Naive B cell (primary cell): Measurements from ENCODE around the gene CKLF. TPM values are rescaled to one million over a fixed set of nuclear protein-coding genes. Genes with fewer than 3 reads are reported as not detected.
A peak's percentile ranks its signal among the peaks of the same experiment; 100 is the strongest.
"Not testable (repeated sequence)": the region's sequence is repeated elsewhere in the genome, so short reads cannot be mapped to it uniquely, and the experiment has no call there.

ENCODE experiments used
- ATAC-seq, 2 donors: fragments of 150-1000 bp; cut with Tn5 transposase; 2 replicates each; pipeline ENCODE4 v1.10.0; 2021; ENCODE audit warnings: low read depth in 2 of 2, mild to moderate bottlenecking in 2 of 2, moderate library complexity in 2 of 2
- DNase-seq: peaks from one replicate; pipeline ENCODE4 v3.0.0; 2022
- H3K27ac Mint-ChIP-seq, 6 donors: one replicate each; pipeline ENCODE4 v1.8.0; 2020 to 2022; ENCODE audit warnings: mild to moderate bottlenecking in 6 of 6, mixed read lengths in 6 of 6, moderate library complexity in 5 of 6, inconsistent platforms in 2 of 6
- H3K27me3 Mint-ChIP-seq, 3 donors: one replicate each; pipeline ENCODE4 v1.8.0; 2021 to 2022; ENCODE audit warnings: mixed read lengths in 3 of 3, mild to moderate bottlenecking in 1 of 3
- H3K36me3 Mint-ChIP-seq, 2 donors: one replicate each; pipeline ENCODE4 v1.8.0; 2020 to 2022; ENCODE audit warnings: mixed read lengths in 2 of 2, inconsistent platforms in 1 of 2, mild to moderate bottlenecking in 1 of 2
- H3K4me1 Mint-ChIP-seq, 3 donors: one replicate each; pipeline ENCODE4 v1.8.0; 2020 to 2022; ENCODE audit warnings: mixed read lengths in 3 of 3, inconsistent platforms in 1 of 3, mild to moderate bottlenecking in 1 of 3, moderate library complexity in 1 of 3
- H3K4me3 Mint-ChIP-seq, 8 donors: one replicate each; pipeline ENCODE4 v1.8.0; 2020 to 2022; ENCODE audit warnings: mild to moderate bottlenecking in 8 of 8, mixed read lengths in 8 of 8, moderate library complexity in 8 of 8, inconsistent platforms in 2 of 8
- H3K9me3 Mint-ChIP-seq, 7 donors: one replicate each; pipeline ENCODE4 v1.8.0; 2020 to 2022; ENCODE audit warnings: mixed read lengths in 7 of 7, mild to moderate bottlenecking in 5 of 7, inconsistent platforms in 2 of 7, moderate library complexity in 1 of 7
- polyA plus RNA-seq, 6 donors: library from polyadenylated mRNA; unstranded; fragments of 300-500 nt; fragmentation: Illumina TruSeq; gene quantifications; one replicate each; pipeline ENCODE4 v1.2.3, GENCODE V29; 2021; ENCODE audit warnings: low read depth in 6 of 6

Gene CKLF
- polyA plus RNA-seq, 6 donors from 2014 or later: 55.2 to 108 (median 67.7) TPM

DNA sequence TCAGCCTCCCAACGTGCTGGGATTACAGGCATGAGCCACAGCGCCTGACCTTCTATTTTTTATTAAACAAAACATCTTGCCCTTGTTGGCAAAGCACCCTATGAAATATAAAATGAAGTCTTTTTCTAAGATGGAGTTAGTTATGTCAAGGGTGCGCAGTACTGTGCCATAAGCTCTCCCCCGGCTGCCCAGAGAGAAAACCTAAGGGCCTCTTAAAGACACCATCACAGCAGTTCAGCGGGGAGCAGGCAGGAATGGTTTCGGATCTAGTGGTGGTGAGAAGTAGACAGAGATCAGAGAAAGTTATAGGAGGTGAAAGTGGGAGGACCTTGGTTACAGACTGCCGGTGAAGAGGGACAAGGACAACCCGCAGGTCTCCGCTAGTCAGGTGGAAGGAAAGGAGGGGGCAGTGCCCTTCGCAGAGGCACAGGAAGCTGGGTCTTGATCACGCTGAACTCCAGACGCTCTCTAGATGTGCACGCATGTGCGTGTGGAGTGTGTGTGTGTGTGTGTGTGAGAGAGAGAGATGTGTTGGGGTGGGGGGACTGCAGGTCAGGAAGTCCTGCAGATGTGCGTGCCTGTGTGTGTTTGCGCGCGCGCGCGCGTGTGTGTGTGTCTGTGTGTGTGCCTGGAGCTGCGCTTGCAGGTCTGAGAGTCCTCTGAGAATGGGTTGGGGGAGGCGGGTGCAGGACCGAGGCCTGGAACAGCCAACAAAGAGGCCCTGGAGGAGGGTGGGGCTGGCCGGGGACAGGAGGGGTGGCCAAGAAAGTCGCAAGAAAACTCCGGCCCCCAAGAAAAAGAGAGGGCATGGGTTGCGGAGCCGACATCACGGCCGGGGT, 51.4 kb downstream of the CKLF start:
- H3K9me3 Mint-ChIP-seq: peaks cover 6 to 11% (median 9%) of the 10 kb centered on the region in 7 donors
- peaks cover 23 to 47% (median 43%) of the 10 kb centered on the region in 3 donors for H3K4me1 Mint-ChIP-seq
- peak; percentile 54 to 56 for ATAC-seq
- peak overlapping the region; percentile 44 to 91 (median 82) for H3K27ac Mint-ChIP-seq
- peak overlapping the region; percentile 81 to 95 (median 88) for H3K4me3 Mint-ChIP-seq
- peaks cover 11 to 46% (median 29%) of the 10 kb centered on the region in 3 donors for H3K27me3 Mint-ChIP-seq
- H3K36me3 Mint-ChIP-seq: peaks cover 0 to 11% of the 10 kb centered on the region in 2 donors
- DNase-seq: peak; percentile 59

DNA sequence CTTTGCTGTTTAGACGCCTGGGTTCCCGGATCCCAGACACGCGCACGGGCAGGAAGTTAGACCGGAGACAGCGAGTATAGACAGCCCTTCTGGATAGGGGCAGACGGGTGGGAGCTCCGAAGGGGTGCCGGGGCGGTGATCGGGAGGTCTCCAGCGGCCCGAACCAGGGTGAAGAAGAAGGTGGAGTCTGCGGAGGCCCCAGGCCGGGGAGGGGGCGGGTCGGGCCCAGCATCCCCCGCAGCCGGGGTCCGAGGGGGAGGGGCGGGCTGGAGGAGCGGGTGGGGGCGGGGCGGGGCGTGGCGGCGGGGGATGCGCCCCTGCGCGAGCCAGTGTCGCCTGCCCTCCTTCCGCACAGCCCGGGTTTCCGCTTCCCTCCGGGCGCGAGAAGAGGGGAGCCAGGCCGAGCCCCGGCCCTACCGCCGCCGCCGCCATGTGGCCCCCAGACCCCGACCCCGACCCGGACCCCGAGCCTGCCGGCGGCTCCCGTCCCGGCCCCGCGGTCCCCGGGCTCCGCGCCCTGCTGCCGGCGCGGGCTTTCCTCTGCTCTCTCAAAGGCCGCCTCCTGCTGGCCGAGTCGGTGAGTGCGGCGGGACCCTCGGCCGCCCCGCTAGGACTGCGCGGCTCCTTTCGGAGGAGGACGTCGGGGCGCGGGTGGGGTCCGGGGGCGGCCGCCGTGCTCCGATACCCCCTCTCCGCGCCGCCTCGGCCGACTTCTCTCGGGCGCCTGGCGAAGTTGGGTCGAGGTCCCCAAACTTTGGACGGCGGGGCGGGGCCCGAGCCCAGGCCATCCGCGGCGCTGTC, 52.2 kb downstream of the CKLF start, which contains the start of gene CMTM3:
TSS of gene CMTM3 (plus strand) at position 329 of the 801 bp plus-strand sequence. CDS start at position 431, 102 bp downstream.
- Mint-ChIP-seq H3K36me3 (peaks cover 0 to 11% of the 10 kb centered on the region in 2 donors), H3K4me1 (peaks cover 23 to 47% (median 43%) of the 10 kb centered on the region in 3 donors), H3K4me3 (peak within 1 kb of the TSS; percentile 81 to 95 (median 88)), H3K9me3 (peaks cover 6 to 11% (median 9%) of the 10 kb centered on the region in 7 donors), H3K27me3 (peaks cover 7 to 43% (median 23%) of the 10 kb centered on the region in 3 donors), H3K27ac (peak within 1 kb of the TSS; percentile 44 to 91 (median 82))
- ATAC-seq (peak; percentile 64 to 67), DNase-seq (peak; percentile 66)

DNA sequence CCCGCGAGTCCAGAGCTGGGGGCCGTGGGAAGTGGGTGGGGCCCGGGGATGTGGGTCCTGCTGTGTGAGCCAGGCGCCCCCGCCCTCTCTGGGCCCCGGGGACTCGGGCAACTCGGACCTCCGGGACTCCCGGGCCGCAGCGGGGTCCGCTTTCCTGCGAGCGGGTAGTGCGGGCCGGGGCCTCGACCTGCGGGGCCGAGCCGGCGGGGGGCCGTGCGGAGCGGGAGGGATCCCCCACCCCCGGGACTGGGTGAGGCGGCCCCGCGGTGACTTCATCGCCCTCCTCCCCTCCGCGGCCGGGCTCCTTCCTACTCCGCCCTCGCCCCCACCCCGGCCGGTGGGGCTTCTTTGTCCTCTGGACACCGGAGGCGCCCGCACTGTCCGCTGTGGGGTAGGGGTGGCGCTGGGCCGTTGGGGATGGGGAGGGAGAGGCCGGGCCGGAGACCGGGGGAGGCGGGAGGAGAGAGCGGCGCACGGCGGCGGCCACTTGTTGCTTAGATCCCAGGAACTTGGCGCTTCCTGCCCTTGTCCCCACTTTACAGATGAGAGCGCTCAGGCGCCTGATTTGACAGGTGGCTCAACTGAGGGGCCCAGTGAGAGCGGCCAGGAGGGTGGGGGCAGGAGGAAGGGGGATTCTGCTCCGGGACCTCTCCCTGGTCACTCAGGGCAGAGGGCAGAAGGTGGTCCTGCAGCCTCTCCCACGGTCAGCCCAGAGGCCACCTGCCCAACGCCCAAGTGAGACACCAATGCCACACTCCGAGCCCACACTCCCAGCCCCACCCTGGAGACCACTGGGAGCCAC, 53.0 kb downstream of the CKLF start:
- H3K36me3 Mint-ChIP-seq: peaks cover 0 to 18% of the 10 kb centered on the region in 2 donors
- ATAC-seq: peak; percentile 1 to 3
- peaks cover 23 to 47% (median 43%) of the 10 kb centered on the region in 3 donors for H3K4me1 Mint-ChIP-seq
- H3K4me3 Mint-ChIP-seq: peak overlapping the region; percentile 66 to 91 (median 84)
- peak overlapping the region in 2 of 6 donors; percentile 15 to 59 for H3K27ac Mint-ChIP-seq
- H3K9me3 Mint-ChIP-seq: peaks cover 5 to 11% (median 8%) of the 10 kb centered on the region in 7 donors
- DNase-seq: no peak
- peaks cover 7 to 44% (median 15%) of the 10 kb centered on the region in 3 donors for H3K27me3 Mint-ChIP-seq

DNA sequence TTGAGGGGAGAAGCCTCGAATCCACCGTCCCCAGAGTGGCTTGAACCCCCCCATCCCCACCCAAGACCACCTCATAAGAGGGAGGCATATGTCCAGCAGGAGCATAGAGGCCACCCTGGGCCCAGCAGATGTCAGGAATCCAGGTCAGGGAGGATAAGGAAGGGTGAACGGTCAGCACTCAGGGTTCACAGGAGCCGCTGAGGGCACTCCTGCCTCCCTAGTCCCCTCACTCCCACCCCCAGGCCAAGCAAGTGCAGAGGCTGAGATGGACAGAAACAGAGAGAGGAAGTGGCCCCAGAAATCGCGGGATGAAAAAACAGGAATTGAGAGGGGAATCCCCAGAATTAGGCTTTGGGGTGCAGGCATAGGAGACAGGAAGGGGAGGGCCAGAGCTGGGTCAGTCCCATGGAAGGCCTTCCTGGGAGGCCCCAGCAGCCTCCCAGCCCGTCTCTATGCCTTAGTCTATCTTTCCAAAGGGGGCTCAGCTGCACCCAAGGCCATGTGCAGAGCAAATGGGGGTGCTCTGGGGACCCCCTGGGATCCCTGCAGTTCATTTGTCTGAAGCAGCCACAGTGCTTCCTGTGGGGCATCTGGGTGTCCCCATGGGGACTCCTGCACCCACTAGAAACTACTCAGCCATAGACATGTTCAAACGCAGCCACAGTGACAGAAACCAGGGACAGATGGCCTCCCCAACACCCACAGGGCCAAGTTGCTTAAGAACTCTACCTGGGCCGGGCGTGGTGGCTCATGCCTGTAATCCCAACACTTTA, 53.8 kb downstream of the CKLF start:
- H3K4me3 Mint-ChIP-seq: peak overlapping the region; percentile 66 to 91 (median 86)
- ATAC-seq (peak; percentile 31 to 39), DNase-seq (peak; percentile 46)
- peak overlapping the region in 5 of 6 donors; percentile 49 to 93 (median 59) for H3K27ac Mint-ChIP-seq
- H3K9me3 Mint-ChIP-seq: peaks cover 0 to 4% (median 1%) of the 10 kb centered on the region in 7 donors
- peaks cover under 1 to 38% (median 8%) of the 10 kb centered on the region in 3 donors for H3K27me3 Mint-ChIP-seq
- peaks cover 0 to 12% of the 10 kb centered on the region in 2 donors for H3K36me3 Mint-ChIP-seq
- H3K4me1 Mint-ChIP-seq: peaks cover 23 to 47% (median 43%) of the 10 kb centered on the region in 3 donors

DNA sequence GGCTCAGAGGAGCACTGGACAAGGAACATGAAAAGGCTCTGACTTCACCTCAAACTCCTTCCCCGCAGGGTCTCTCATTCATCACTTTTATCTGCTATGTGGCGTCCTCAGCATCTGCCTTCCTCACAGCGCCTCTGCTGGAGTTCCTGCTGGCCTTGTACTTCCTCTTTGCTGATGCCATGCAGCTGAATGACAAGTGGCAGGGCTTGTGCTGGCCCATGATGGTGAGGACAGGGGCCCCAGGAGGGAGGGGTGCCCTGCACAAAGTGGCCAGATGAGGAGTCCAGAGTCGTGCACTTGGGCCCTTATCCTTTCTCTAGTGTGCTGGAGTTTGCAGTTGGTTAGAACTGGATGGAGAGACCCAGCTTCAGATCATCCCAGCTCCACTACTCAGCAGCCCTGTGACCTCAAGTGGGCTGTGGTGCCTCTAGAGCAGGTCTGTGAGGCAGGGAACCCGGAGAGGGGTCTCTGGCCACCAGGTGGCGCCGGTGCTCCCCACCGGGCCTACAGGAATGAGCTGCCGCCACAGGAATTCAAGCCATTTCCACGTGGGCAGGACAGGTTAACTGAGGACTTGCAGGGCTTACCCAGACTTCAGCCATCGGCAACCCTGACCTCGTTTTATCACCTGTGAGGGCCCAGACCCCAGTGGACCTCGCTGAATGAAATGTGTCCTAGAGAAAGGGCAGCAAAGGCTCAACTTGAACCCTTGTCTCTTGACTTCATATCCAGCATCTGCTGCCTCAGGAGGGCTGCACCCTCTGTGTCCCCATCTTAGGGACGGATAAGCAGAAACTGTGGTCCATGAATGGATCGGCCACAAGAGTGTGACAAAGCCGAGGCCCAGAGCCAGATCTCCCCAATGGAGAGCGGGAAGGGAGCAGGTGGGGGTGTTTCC, 56.1 kb downstream of the CKLF start:
- ATAC-seq (peak; percentile 30 to 33), DNase-seq (peak; percentile 64)
- peaks cover 22 to 38% (median 37%) of the 10 kb centered on the region in 3 donors for H3K4me1 Mint-ChIP-seq
- H3K36me3 Mint-ChIP-seq: peaks cover 0 to 10% of the 10 kb centered on the region in 2 donors
- H3K27me3 Mint-ChIP-seq: peaks cover 0 to 23% (median 6%) of the 10 kb centered on the region in 3 donors
- H3K4me3 Mint-ChIP-seq: peak overlapping the region in 5 of 8 donors; percentile 38 to 80 (median 56)
- no peak overlapping the region for H3K27ac Mint-ChIP-seq
- H3K9me3 Mint-ChIP-seq: no peaks in the 10 kb centered on the region

DNA sequence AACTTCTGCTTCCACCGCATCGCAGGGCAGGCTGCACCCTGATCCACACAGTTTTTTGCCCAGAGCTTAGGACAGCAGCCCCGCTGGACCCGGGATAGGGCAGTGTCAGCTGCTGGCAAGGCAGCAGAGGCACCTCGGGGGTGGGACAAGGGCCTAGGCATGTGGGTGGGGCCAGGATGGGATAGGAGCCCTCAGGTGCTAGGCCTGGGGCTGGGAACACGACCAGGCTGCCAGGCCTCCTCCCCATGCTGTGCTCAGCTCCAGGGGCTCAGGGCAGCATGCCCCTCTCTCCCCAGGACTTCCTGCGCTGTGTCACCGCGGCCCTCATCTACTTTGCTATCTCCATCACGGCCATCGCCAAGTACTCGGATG, 56.7 kb downstream of the CKLF start:
- DNase-seq (no peak), ATAC-seq (no peak)
- H3K27me3 Mint-ChIP-seq: peaks cover 0 to 23% (median 6%) of the 10 kb centered on the region in 3 donors
- peaks cover 16 to 32% (median 31%) of the 10 kb centered on the region in 3 donors for H3K4me1 Mint-ChIP-seq
- no peak overlapping the region for H3K27ac Mint-ChIP-seq
- peak overlapping the region in 1 of 8 donors; percentile 15 for H3K4me3 Mint-ChIP-seq
- H3K36me3 Mint-ChIP-seq: peaks cover 0 to 10% of the 10 kb centered on the region in 2 donors
- no peaks in the 10 kb centered on the region for H3K9me3 Mint-ChIP-seq

DNA sequence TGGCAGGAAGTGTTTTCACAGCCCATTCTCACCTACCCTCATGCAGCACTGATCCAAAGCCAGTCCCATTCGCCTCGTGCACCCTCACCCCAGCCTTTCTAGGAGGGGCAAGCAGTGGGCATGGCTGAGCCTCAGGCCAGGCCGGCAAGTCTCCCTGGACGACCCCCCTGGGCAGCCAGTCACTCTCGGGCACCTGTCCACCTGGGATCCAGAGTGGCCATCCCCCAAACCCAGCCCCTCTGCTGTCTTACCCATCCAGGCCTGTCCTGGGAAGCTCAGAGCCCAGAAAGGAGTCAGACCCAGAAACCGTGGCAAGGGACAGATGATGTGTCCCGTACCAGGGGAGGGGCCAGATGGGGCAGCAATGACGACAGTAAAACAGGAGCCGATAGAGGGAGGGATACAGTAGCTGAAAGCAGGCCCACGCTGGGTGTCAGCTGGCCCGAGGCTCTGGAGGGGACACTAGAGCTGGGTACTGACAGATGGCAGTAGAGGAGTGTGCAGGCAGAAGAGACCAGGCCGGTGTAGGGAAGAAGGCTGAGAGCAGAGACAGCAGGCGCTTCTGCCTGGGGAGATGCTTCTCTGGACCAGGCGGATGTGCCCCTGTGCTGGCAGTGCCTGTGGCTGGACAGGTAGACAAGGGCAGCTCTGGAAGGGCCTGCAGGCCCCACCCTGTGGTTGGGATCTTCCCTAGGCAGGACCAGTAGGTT, 57.9 kb downstream of the CKLF start:
- DNase-seq: no peak
- Mint-ChIP-seq H3K36me3 (peaks cover 0 to 10% of the 10 kb centered on the region in 2 donors), H3K4me3 (no peak overlapping the region), H3K9me3 (no peaks in the 10 kb centered on the region), H3K27ac (no peak overlapping the region), H3K4me1 (peaks cover 13 to 30% (median 28%) of the 10 kb centered on the region in 3 donors), H3K27me3 (peaks cover 0 to 23% (median 6%) of the 10 kb centered on the region in 3 donors)
- ATAC-seq: no peak

DNA sequence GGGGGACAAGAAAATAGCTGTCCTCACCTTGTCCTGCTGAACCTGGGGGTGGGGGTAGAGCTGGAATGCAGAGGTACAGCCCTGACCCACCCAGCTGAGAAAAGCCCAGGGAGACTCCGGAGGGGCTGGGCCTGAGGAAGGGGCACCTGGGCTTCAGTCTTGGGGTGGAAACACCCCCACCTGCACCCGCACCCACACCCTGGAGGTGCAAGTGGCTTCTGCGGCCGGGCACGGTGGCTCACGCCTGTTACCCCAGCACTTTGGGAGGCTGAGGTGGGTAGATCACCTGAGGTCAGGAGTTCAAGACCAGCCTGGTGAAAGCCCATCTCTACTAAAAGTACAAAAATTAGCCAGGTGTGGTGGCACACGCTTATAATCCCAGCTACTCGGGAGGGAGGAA, 59.5 kb downstream of the CKLF start:
- Mint-ChIP-seq H3K4me1 (peaks cover 5 to 16% (median 13%) of the 10 kb centered on the region in 3 donors), H3K27ac (peak overlapping the region in 1 of 6 donors; percentile 83)
- H3K9me3 Mint-ChIP-seq: not testable (repeated sequence)

DNA sequence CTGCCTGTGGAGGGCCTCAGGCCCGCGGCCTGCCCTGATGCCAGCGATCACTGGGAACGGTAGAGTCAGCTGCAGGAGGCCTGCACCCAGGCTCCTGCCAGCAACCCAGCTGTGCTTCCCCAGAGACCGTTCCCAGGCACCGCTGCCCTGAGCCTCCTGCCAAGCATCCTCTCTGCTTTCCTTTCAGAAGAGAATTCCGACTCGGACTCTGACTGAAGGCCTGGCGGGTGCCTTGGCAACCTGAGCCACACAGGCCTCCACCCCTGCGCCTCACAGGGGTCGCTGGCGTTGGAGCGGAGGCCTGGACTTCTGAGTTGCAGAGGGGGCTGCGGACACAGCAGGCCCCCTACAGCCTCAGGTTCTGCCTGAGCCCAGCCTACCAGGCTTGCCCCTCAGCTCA, 60.0 kb downstream of the CKLF start:
- ATAC-seq (no peak), DNase-seq (no peak)
- H3K4me3 Mint-ChIP-seq: no peak overlapping the region
- H3K36me3 Mint-ChIP-seq: peaks cover 0 to 10% of the 10 kb centered on the region in 2 donors
- no peak overlapping the region for H3K27ac Mint-ChIP-seq
- H3K9me3 Mint-ChIP-seq: no peaks in the 10 kb centered on the region
- H3K27me3 Mint-ChIP-seq: peaks cover 0 to 19% (median 6%) of the 10 kb centered on the region in 3 donors
- peaks cover 5 to 10% (median 9%) of the 10 kb centered on the region in 3 donors for H3K4me1 Mint-ChIP-seq

More for the DNA sequence above, 59.5 kb downstream of the CKLF start:
- not testable (repeated sequence) for ATAC-seq, H3K4me3 Mint-ChIP-seq, DNase-seq
- Mint-ChIP-seq H3K27me3 (peaks cover 0 to 15% (median 6%) of the 10 kb centered on the region in 3 donors), H3K36me3 (peaks cover 0 to 10% of the 10 kb centered on the region in 2 donors)

DNA sequence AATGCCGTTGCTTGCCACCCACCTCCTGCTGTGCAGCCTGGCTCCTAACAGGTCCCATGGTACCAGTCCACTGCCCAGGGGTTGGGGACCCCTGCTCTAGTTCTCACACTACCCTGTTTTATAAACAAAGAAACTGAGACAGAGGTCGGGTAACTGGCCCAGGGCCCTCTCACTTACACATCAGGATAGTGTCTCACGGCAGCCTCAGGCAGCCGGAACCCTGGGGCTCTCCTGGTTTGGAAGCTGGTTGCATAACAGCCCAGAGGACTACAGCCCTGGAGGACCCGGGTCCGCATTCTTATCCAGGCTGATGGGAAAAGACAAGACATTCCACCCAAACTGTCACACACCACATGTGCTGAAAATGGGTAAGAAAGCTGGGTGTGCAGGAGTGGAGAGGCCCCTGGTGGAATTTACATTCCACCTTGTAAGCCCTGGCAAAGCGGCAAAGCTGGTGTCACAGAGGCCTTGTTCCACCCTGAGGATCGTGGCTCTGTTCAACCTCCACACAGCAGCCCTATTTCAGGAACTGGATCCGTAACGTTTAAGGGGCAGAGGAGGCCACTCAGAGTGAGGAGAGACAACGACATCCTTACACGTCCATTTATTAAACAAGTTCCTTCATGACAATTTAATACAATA, 61.9 kb downstream of the CKLF start:
- Mint-ChIP-seq H3K4me3 (no peak overlapping the region), H3K27ac (no peak overlapping the region), H3K4me1 (no peaks in the 10 kb centered on the region), H3K27me3 (peaks cover 2 to 21% (median 2%) of the 10 kb centered on the region in 3 donors), H3K36me3 (peaks cover 0 to 10% of the 10 kb centered on the region in 2 donors), H3K9me3 (no peaks in the 10 kb centered on the region)
- no peak for DNase-seq
- ATAC-seq: no peak
